ENCODE measurements around the gene PDZD7. TPM values are rescaled to one million over a fixed set of nuclear protein-coding genes. Genes with fewer than 3 reads are reported as not detected.
A peak's percentile ranks its signal among the peaks of the same experiment; 100 is the strongest.

PDZD7 gene
- total RNA-seq, 1 donor from 2014 or later: 1.5 TPM

DNA sequence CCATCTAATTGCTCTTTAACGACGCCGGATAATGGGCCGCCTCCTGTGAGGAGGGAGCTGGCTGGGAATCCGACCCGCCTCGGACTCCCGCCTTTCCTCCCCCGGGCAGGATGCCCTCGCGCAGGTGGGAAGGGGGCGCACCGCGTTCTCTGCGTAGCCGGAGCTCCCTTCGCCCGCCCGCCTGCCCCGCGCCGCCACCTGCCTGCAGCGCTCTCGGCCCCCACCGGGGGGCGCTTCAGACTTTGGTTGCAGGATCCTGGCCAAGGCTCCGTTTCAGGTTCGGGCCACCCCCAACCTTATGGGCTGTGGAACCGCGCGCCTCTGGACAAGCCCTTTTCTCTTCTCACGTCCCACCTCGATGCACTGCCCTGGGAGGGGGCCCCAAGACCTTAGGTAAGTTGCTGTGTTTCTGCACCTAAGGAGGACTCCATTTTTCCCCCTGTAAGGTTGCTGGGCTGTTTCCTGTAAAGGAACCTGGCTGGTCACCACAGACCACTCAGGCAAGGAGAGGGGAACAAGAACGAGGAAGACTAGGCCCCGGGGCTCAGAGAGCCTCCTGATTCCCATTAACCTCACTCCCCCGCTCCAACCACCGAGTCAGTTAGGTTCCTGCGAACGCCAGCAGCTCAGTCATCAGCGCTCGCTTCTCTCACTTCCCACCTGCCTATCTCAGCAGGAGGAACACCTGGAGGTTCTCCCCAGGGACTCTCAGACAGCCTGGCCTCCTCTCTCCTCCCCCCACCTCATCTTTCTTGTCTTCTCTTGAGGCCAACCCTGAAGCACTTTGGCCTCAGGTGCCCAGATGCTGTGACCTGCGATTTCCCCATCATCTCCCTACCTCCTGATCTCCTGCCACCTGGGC is 19.5 kb upstream of the PDZD7 start:
- TF ChIP-seq, protein P1, sequence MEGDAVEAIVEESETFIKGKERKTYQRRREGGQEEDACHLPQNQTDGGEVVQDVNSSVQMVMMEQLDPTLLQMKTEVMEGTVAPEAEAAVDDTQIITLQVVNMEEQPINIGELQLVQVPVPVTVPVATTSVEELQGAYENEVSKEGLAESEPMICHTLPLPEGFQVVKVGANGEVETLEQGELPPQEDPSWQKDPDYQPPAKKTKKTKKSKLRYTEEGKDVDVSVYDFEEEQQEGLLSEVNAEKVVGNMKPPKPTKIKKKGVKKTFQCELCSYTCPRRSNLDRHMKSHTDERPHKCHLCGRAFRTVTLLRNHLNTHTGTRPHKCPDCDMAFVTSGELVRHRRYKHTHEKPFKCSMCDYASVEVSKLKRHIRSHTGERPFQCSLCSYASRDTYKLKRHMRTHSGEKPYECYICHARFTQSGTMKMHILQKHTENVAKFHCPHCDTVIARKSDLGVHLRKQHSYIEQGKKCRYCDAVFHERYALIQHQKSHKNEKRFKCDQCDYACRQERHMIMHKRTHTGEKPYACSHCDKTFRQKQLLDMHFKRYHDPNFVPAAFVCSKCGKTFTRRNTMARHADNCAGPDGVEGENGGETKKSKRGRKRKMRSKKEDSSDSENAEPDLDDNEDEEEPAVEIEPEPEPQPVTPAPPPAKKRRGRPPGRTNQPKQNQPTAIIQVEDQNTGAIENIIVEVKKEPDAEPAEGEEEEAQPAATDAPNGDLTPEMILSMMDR (IDR thresholded peaks at IDR 0.05; ENCODE audit: partially characterized antibody, unreplicated experiment): peak; percentile 92
- H3K27me3 Mint-ChIP-seq (ENCODE audit: unreplicated experiment): peaks cover 30% of the 10 kb centered on the region
- no peaks in the 10 kb centered on the region for H3K36me3 Mint-ChIP-seq (ENCODE audit: unreplicated experiment)
- H3K27ac Mint-ChIP-seq (ENCODE audit: unreplicated experiment): no peak overlapping the region
- DNase-seq: peak; percentile 87
- peaks cover 5% of the 10 kb centered on the region for H3K9me3 Mint-ChIP-seq (ENCODE audit: unreplicated experiment)
- H3K4me1 Mint-ChIP-seq (ENCODE audit: low read depth, unreplicated experiment): peaks cover 17% of the 10 kb centered on the region
- H3K4me3 Mint-ChIP-seq (ENCODE audit: unreplicated experiment): peak overlapping the region; percentile 72

DNA sequence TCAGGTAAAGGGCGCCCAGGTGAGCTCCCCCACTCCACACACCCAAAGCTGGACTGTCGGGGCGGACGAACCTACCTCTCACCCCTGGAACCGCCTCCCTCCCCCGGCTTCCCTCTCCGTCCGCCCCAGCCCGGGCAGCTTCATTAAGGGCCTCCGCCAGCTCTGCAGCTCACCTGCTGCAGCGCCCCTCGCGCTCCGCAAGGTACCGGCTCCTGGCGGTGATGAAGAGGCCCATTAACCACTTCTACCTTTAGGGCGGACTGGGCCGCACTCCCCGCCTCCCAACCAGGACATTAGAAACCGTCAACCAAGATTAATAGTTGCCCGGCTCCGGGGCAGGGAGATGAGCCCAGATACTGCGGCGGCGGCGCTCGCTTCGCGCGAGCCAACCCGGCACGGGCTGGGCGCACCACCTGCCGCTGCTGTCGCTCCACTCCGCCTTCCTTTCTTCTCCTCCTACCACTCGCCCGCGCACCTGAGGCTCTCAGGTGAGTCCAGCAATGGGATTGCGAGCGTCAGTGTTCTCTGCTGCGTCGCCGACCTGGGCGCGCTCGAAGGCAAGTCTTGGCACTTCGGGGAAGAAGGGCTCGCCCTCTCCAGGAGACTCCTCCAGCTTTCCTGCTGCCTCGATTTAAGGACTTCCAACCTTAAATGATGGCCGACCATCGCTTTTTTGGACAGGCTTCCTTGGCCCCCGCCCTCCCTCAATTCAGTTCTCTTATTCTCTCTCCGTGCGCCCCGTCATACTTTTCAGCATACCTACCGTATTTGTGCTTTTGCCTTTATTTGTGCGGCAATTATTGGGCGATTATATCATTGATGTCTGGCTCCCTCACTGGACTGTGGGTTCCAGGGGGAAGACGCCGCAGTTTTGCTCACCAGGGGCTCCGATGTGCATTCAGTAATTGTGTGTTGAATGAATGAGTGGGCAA is 17.3 kb upstream of the PDZD7 start:
- H3K4me3 Mint-ChIP-seq (ENCODE audit: unreplicated experiment): peak overlapping the region; percentile 73
- H3K4me1 Mint-ChIP-seq (ENCODE audit: low read depth, unreplicated experiment): peaks cover 22% of the 10 kb centered on the region
- H3K27ac Mint-ChIP-seq (ENCODE audit: unreplicated experiment): no peak overlapping the region
- no peaks in the 10 kb centered on the region for H3K36me3 Mint-ChIP-seq (ENCODE audit: unreplicated experiment)
- H3K9me3 Mint-ChIP-seq (ENCODE audit: unreplicated experiment): peaks cover 5% of the 10 kb centered on the region
- DNase-seq: no peak
- H3K27me3 Mint-ChIP-seq (ENCODE audit: unreplicated experiment): peaks cover 31% of the 10 kb centered on the region
- TF ChIP-seq, protein P1 (IDR thresholded peaks at IDR 0.05; ENCODE audit: partially characterized antibody, unreplicated experiment): no peak

DNA sequence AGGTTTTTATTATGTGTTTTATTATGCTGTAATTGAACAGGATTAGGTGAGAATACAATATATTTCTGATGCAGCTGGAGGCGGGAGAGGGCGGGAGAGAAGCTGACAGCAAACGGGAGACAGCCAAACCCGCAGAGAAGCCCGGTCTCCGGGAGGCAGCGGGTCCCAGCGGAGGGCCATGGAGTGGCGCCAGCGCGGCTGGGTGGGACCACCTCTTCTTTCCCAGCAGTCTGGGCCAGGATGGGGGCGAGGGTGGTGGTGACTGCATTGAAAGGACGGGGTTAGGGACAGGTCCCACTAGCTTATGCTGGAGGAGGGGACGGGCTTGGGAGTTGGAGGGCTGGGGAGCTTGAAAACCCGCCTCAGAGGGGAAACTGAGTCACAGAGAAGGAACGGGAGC is 16.3 kb upstream of the PDZD7 start:
- Mint-ChIP-seq H3K27ac (ENCODE audit: unreplicated experiment) (no peak overlapping the region), H3K36me3 (ENCODE audit: unreplicated experiment) (no peaks in the 10 kb centered on the region), H3K4me3 (ENCODE audit: unreplicated experiment) (peak overlapping the region; percentile 71), H3K4me1 (ENCODE audit: low read depth, unreplicated experiment) (peaks cover 26% of the 10 kb centered on the region), H3K27me3 (ENCODE audit: unreplicated experiment) (peaks cover 31% of the 10 kb centered on the region), H3K9me3 (ENCODE audit: unreplicated experiment) (peaks cover 7% of the 10 kb centered on the region)
- peak; percentile 46 for DNase-seq
- TF ChIP-seq, protein P1 (IDR thresholded peaks at IDR 0.05; ENCODE audit: partially characterized antibody, unreplicated experiment): no peak

DNA sequence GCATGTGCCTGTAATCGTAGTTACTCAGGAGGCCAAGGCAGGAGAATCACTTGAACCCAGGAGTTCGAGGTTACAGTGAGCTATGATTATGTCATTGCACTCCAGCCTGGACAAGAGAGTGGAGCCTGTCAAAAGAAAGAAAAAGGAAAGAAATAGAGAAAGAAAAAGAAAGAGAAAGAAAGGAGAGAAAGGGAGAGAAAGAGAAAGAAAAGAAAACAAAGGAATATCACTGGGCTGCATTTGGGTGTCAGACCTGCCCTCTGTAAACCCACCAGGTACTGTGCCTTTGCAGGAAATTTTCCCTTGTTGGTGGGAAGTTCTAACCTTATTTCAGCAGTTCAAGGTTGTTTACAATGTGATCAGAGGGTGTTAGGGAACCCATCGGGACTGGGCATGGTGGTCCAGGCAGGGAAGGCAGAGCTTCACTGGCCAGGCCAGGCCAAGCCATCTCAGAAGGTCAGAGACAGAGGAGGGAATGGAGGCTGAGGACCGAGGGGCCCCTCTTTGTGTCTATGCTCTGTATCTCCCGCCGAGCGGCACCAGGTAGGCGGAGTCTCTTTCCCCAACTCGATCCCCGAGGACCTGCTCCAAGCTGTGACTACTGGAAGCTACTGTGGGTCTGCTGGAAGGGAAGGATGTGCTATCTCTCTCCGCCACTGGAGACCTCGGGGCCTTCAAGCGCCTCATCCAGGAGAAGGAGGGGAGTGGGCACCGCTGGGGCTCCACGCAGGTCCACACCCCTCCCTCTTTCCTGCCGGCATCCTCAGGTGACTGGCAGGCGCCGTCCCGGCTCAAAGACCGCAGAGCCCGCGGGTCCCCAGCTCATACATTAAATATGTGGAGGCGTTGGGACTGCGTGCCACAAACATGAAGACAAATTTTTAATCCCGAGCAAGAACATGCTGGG is 15.7 kb upstream of the PDZD7 start:
- Mint-ChIP-seq H3K27me3 (ENCODE audit: unreplicated experiment) (peaks cover 31% of the 10 kb centered on the region), H3K27ac (ENCODE audit: unreplicated experiment) (no peak overlapping the region), H3K4me1 (ENCODE audit: low read depth, unreplicated experiment) (peaks cover 27% of the 10 kb centered on the region), H3K36me3 (ENCODE audit: unreplicated experiment) (no peaks in the 10 kb centered on the region), H3K9me3 (ENCODE audit: unreplicated experiment) (peaks cover 7% of the 10 kb centered on the region), H3K4me3 (ENCODE audit: unreplicated experiment) (peak overlapping the region; percentile 71)
- DNase-seq: peak; percentile 46
- TF ChIP-seq, protein P1 (IDR thresholded peaks at IDR 0.05; ENCODE audit: partially characterized antibody, unreplicated experiment): no peak
